GM19468 (cell line): ENCODE measurements around the gene LRRIQ4.

ENCODE experiments used
- ATAC-seq: cut with Tn5 transposase; IDR thresholded peaks from one replicate; pipeline ENCODE4 v1.9.1; 2021; ENCODE audit warnings: mild to moderate bottlenecking, moderate library complexity, moderate number of reproducible peaks; ENCODE audit not compliant: unreplicated experiment; ENCODE audit errors: extremely low read depth

LRRIQ4 gene

GRCh38 chr3:169848741-169849140 is 36.1 kb downstream of the LRRIQ4 start:
- no peak for ATAC-seq

GRCh38 chr3:169850618-169851017 is 37.9 kb downstream of the LRRIQ4 start:
- no peak for ATAC-seq

GRCh38 chr3:169855514-169855913 is 42.8 kb downstream of the LRRIQ4 start:
- no peak for ATAC-seq

GRCh38 chr3:169857811-169858210 is 45.1 kb downstream of the LRRIQ4 start:
- ATAC-seq, result no peak

- ATAC-seq, result no peak
Observed at GRCh38 chr3:169861871-169862270, 49.2 kb downstream of the LRRIQ4 start.

GRCh38 chr3:169863458-169863899 is 50.8 kb downstream of the LRRIQ4 start:
- no peak for ATAC-seq

GRCh38 chr3:169864270-169864669 is 51.6 kb downstream of the LRRIQ4 start:
- no peak for ATAC-seq

GRCh38 chr3:169865176-169865767 is 52.6 kb downstream of the LRRIQ4 start:
- no peak for ATAC-seq

- no peak for ATAC-seq
Observed at GRCh38 chr3:169867584-169868210, 55.0 kb downstream of the LRRIQ4 start.

GRCh38 chr3:169868369-169868768 is 55.7 kb downstream of the LRRIQ4 start:
- no peak for ATAC-seq

GRCh38 chr3:169869484-169870220 is 57.0 kb downstream of the LRRIQ4 start, which contains the start of gene LRRC31:
Gene LRRC31, minus strand, starts transcription at chr3:169869935. Its CDS starts 128 bp downstream, at chr3:169869807.
- no peak for ATAC-seq

- no peak for ATAC-seq
Observed at GRCh38 chr3:169871129-169871886, 58.6 kb downstream of the LRRIQ4 start.

- no peak for ATAC-seq
Observed at GRCh38 chr3:169879013-169879557, 66.4 kb downstream of the LRRIQ4 start.

- no peak for ATAC-seq
Observed at GRCh38 chr3:169879845-169880575, 67.3 kb downstream of the LRRIQ4 start.

- ATAC-seq, result no peak
Observed at GRCh38 chr3:169880576-169881250, 68.0 kb downstream of the LRRIQ4 start.

GRCh38 chr3:169886671-169887070 is 74.0 kb downstream of the LRRIQ4 start:
- no peak for ATAC-seq
